Keratinocyte (primary cell): ENCODE measurements around the gene MGAT4A. TPM values are rescaled to one million over a fixed set of nuclear protein-coding genes. Genes with fewer than 3 reads are reported as not detected.

Experiments
- DNase-seq: peaks from one replicate; pipeline ENCODE4 v3.0.0-alpha.2; 2011; ENCODE audit warnings: low read depth, missing footprints, low spot score
- FAIRE-seq: peaks from 2 replicates; lab custom pipeline; 2011; peaks lifted over from hg19 to GRCh38; lab: Jason Lieb, UNC
- H2AFZ ChIP-seq: 2 replicates; pipeline ENCODE4 v1.6.0; 2012; ENCODE audit warnings: low read length, control low read depth, inconsistent platforms; ENCODE audit not compliant: control insufficient read depth
- H3K27ac ChIP-seq: 2 replicates; pipeline ENCODE4 v1.5.1; 2011; ENCODE audit warnings: low read length; ENCODE audit not compliant: control insufficient read depth, insufficient read depth
- H3K27me3 ChIP-seq: 3 replicates; pipeline ENCODE4 v1.6.0; 2011; ENCODE audit warnings: low read length; ENCODE audit not compliant: control insufficient read depth, insufficient read depth; ENCODE audit errors: extremely low read depth
- H3K36me3 ChIP-seq, 2 experiments: 2 replicates in 1 of 2; 3 replicates in 1 of 2; pipeline ENCODE4 v1.5.1; 2011; ENCODE audit warnings: low read length in 2 of 2, mild to moderate bottlenecking in 1 of 2; ENCODE audit not compliant: control insufficient read depth in 2 of 2, insufficient read depth in 2 of 2; ENCODE audit errors: extremely low read depth in 1 of 2
- H3K4me1 ChIP-seq: 3 replicates; pipeline ENCODE4 v1.5.1; 2011; ENCODE audit warnings: low read length; ENCODE audit not compliant: control insufficient read depth, insufficient read depth; ENCODE audit errors: extremely low read depth
- H3K4me2 ChIP-seq: 3 replicates; pipeline ENCODE4 v1.6.0; 2011; ENCODE audit warnings: low read depth, low read length; ENCODE audit not compliant: control insufficient read depth, insufficient read depth; ENCODE audit errors: extremely low read depth
- H3K4me3 ChIP-seq, 3 experiments: fragments of 200-600 bp in 1 of 3; sonication (generic) in 1 of 3; 2 replicates in 2 of 3; 3 replicates in 1 of 3; pipeline ENCODE4 v1.5.1; 2011 to 2016; ENCODE audit warnings: low read length in 3 of 3, mild to moderate bottlenecking in 3 of 3, control low read depth in 2 of 3, inconsistent platforms in 1 of 3, low read depth in 1 of 3, mixed read lengths in 1 of 3, mixed run types in 1 of 3, moderate library complexity in 1 of 3; ENCODE audit not compliant: control insufficient read depth in 2 of 3, insufficient read depth in 2 of 3; ENCODE audit errors: extremely low read depth in 1 of 3
- H3K79me2 ChIP-seq: 2 replicates; pipeline ENCODE4 v1.6.0; 2012; ENCODE audit warnings: low read length; ENCODE audit not compliant: control insufficient read depth, insufficient read depth
- H3K9ac ChIP-seq: 3 replicates; pipeline ENCODE4 v1.6.0; 2011; ENCODE audit warnings: low read length; ENCODE audit not compliant: control insufficient read depth, insufficient read depth; ENCODE audit errors: extremely low read depth
- H3K9me1 ChIP-seq: 3 replicates; pipeline ENCODE4 v1.6.0; 2011; ENCODE audit warnings: low read length; ENCODE audit not compliant: control insufficient read depth, insufficient read depth; ENCODE audit errors: extremely low read depth
- H3K9me3 ChIP-seq: 2 replicates; pipeline ENCODE4 v1.5.1; 2012; ENCODE audit warnings: low read depth, low read length; ENCODE audit not compliant: control insufficient read depth
- H4K20me1 ChIP-seq: 3 replicates; pipeline ENCODE4 v1.6.0; 2011; ENCODE audit warnings: low read length; ENCODE audit not compliant: control insufficient read depth, insufficient read depth; ENCODE audit errors: extremely low read depth
- CTCF ChIP-seq, 3 experiments: IDR thresholded peaks in 1 of 3; conservative IDR thresholded peaks in 1 of 3; optimal IDR thresholded peaks in 1 of 3; 2 replicates in 2 of 3; 3 replicates in 1 of 3; pipeline versions ENCODE3 to v1.5.1; 2011; ENCODE audit warnings: low read length in 3 of 3, mild to moderate bottlenecking in 3 of 3, moderate library complexity in 2 of 3, control low read depth in 1 of 3, inconsistent platforms in 1 of 3; ENCODE audit not compliant: insufficient read depth in 2 of 3; ENCODE audit errors: extremely low read depth in 1 of 3
- EZH2 ChIP-seq: IDR thresholded peaks from one replicate; pipeline ENCODE4 v1.6.1; 2012; ENCODE audit warnings: inconsistent platforms, mild to moderate bottlenecking, low read length, moderate library complexity
- dilution Hi-C: fragments of 300-500 bp; cut with MboI; formaldehyde crosslinking; loops from one replicate; pipeline ENCODE4 v1.7.0; 2020; ENCODE audit warnings: low sequenced_read_pairs; ENCODE audit not compliant: extremely low pct_ligation_motif_present
- polyA plus RNA-seq, 5 experiments: library from polyadenylated mRNA; depleted of rRNA in 3 of 5; stranded (reverse) in 3 of 5; stranded (forward) in 1 of 5; unstranded in 1 of 5; fragments of >200 nt; gene quantifications; 1 replicate in 1 of 5; 2 replicates in 3 of 5; 3 replicates in 1 of 5; pipeline versions ENCODE4 v1.2.1 to v1.2.3, GENCODE V29; 2011 to 2012; ENCODE audit warnings: missing spikeins in 2 of 5, low read depth in 1 of 5, low replicate concordance in 1 of 5

The MGAT4A gene
- polyA plus RNA-seq, 1 donor (not counting 4 experiments of a cell fraction or from before 2014, with no cell fraction given) = 0.81 TPM

- dilution Hi-C loops = no loop called here
- DNase-seq = no peak
Observed at GRCh38 chr2:98708396-98709186, 22.3 kb downstream of the MGAT4A start.

GRCh38 chr2:98706591-98706990, 24.3 kb downstream of the MGAT4A start:
- DNase-seq (no peak), FAIRE-seq (no peak)
- Histone ChIP-seq H3K4me1 (no peaks in the 10 kb centered on the region), H3K9me1 (no peaks in the 10 kb centered on the region), H2AFZ (no peak overlapping the region), H3K4me2 (no peak overlapping the region), H3K27ac (no peak overlapping the region), H3K36me3 (no peaks in the 10 kb centered on the region), H3K27me3 (peaks cover 7% of the 10 kb centered on the region), H3K9me3 (no peaks in the 10 kb centered on the region), H3K4me3 (no peak overlapping the region), H3K79me2 (no peaks in the 10 kb centered on the region), H3K9ac (no peak overlapping the region), H4K20me1 (no peaks in the 10 kb centered on the region)
- no peak for TF ChIP-seq CTCF (optimal IDR thresholded peaks at IDR 0.05 in 1 of 3, IDR thresholded peaks at IDR 0.05 in 1 of 3, conservative IDR thresholded peaks at IDR 0.05 in 1 of 3; ENCODE audit: extremely low read depth in 1 of 3, insufficient read depth in 2 of 3, low read length in 3 of 3)
- TF ChIP-seq EZH2 = no peak
- dilution Hi-C loops = no loop called here

More at GRCh38 chr2:98708396-98709186, 22.3 kb downstream of the MGAT4A start:
- peaks cover 7% of the 10 kb centered on the region for H3K27me3 ChIP-seq
- H3K9ac ChIP-seq = no peak overlapping the region
- no peaks in the 10 kb centered on the region for H3K79me2 ChIP-seq
- H3K4me3 ChIP-seq = no peak overlapping the region
- H3K4me2 ChIP-seq = no peak overlapping the region
- H3K27ac ChIP-seq = no peak overlapping the region
- H3K9me3 ChIP-seq = no peaks in the 10 kb centered on the region
- H3K9me1 ChIP-seq = no peaks in the 10 kb centered on the region
- H3K4me1 ChIP-seq = no peaks in the 10 kb centered on the region
- no peak for FAIRE-seq
- no peak overlapping the region for H2AFZ ChIP-seq
- no peaks in the 10 kb centered on the region for H4K20me1 ChIP-seq
- TF ChIP-seq CTCF (optimal IDR thresholded peaks at IDR 0.05 in 1 of 3, IDR thresholded peaks at IDR 0.05 in 1 of 3, conservative IDR thresholded peaks at IDR 0.05 in 1 of 3; ENCODE audit: extremely low read depth in 1 of 3, insufficient read depth in 2 of 3, low read length in 3 of 3) (no peak), EZH2 (no peak)
- no peaks in the 10 kb centered on the region for H3K36me3 ChIP-seq
